Measurements from ENCODE around the gene RALA. TPM values are rescaled to one million over a fixed set of nuclear protein-coding genes. Genes with fewer than 3 reads are reported as not detected.
"Not testable (repeated sequence)": the region's sequence is repeated elsewhere in the genome, so short reads cannot be mapped to it uniquely, and the experiment has no call there.

The RALA gene
- total and polyA plus RNA-seq, 5 donors from 2014 or later: 22.4 to 71.2 (median 57.1) TPM

GRCh38 chr7:39664585-39664984 is 41.2 kb downstream of the RALA start:
- Histone ChIP-seq H3K36me3 (ENCODE audit: control insufficient read depth, insufficient read depth, low read length) (no peaks in the 10 kb centered on the region), H3K27ac (ENCODE audit: insufficient read depth, low read length, poor library complexity, severe bottlenecking) (no peak overlapping the region), H3K27me3 (ENCODE audit: control insufficient read depth, insufficient read depth, low read length) (no peaks in the 10 kb centered on the region), H3K9me3 (ENCODE audit: control insufficient read depth in 2 of 2, low read length in 2 of 2) (no peaks in the 10 kb centered on the region), H3K4me3 (ENCODE audit: low read depth, low read length) (no peak overlapping the region), H3K4me1 (ENCODE audit: control insufficient read depth, insufficient read depth, low read length, poor library complexity, severe bottlenecking) (no peaks in the 10 kb centered on the region)
- Mint-ChIP-seq H3K27me3 (no peaks in the 10 kb centered on the region), H3K4me1 (peaks cover 23 to 58% (median 48%) of the 10 kb centered on the region in 4 donors), H3K9me3 (peaks cover 0 to 7% (median 0%) of the 10 kb centered on the region in 7 donors), H3K4me3 (no peak overlapping the region), H3K36me3 (peaks cover 42% of the 10 kb centered on the region), H3K27ac (peak overlapping the region in 2 of 3 donors; percentile 21 to 86)
- ATAC-seq (ENCODE audit: low read depth in 2 of 2) (no peak), DNase-seq (no peak)

DNA sequence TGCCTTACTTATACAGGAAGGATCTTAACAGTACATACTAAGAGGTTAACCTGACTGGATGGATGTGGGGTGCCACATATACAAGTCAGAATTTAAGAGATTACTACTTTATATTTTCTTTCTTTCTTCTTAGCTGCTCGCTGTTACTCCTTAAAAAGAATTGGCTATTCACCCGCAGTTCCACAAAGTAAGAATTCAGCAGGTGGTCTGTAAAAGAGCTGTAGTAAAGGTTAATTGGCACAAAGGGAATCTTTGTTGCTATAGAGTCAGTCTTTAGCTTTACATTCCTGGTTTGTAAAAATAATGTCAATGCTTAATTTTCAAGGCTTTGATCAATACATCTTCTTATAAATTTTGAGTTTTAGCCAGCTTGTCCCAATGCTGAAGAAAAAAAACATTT is 43.2 kb downstream of the RALA start:
- DNase-seq (no peak), ATAC-seq (ENCODE audit: low read depth in 2 of 2) (no peak)
- H3K4me1 Mint-ChIP-seq: peaks cover 32 to 66% (median 55%) of the 10 kb centered on the region in 4 donors
- Histone ChIP-seq H3K27ac (ENCODE audit: insufficient read depth, low read length, poor library complexity, severe bottlenecking) (no peak overlapping the region), H3K4me3 (ENCODE audit: low read depth, low read length) (no peak overlapping the region), H3K9me3 (ENCODE audit: control insufficient read depth in 2 of 2, low read length in 2 of 2) (no peaks in the 10 kb centered on the region), H3K4me1 (ENCODE audit: control insufficient read depth, insufficient read depth, low read length, poor library complexity, severe bottlenecking) (no peaks in the 10 kb centered on the region), H3K36me3 (ENCODE audit: control insufficient read depth, insufficient read depth, low read length) (no peaks in the 10 kb centered on the region), H3K27me3 (ENCODE audit: control insufficient read depth, insufficient read depth, low read length) (no peaks in the 10 kb centered on the region)
- peaks cover 0 to 4% (median 0%) of the 10 kb centered on the region in 7 donors for H3K9me3 Mint-ChIP-seq
- H3K4me3 Mint-ChIP-seq: no peak overlapping the region
- H3K36me3 Mint-ChIP-seq: peaks cover 28% of the 10 kb centered on the region
- H3K27me3 Mint-ChIP-seq: no peaks in the 10 kb centered on the region
- peak overlapping the region in 1 of 3 donors; percentile 47 for H3K27ac Mint-ChIP-seq

GRCh38 chr7:39667341-39667923 is 44.1 kb downstream of the RALA start:
- DNase-seq (no peak), ATAC-seq (ENCODE audit: low read depth in 2 of 2) (no peak)
- Histone ChIP-seq H3K4me3 (ENCODE audit: low read depth, low read length) (no peak overlapping the region), H3K27ac (ENCODE audit: insufficient read depth, low read length, poor library complexity, severe bottlenecking) (no peak overlapping the region), H3K27me3 (ENCODE audit: control insufficient read depth, insufficient read depth, low read length) (no peaks in the 10 kb centered on the region), H3K9me3 (ENCODE audit: control insufficient read depth in 2 of 2, low read length in 2 of 2) (no peaks in the 10 kb centered on the region), H3K36me3 (ENCODE audit: control insufficient read depth, insufficient read depth, low read length) (no peaks in the 10 kb centered on the region), H3K4me1 (ENCODE audit: control insufficient read depth, insufficient read depth, low read length, poor library complexity, severe bottlenecking) (no peaks in the 10 kb centered on the region)
- no peak overlapping the region for H3K4me3 Mint-ChIP-seq
- peaks cover 23% of the 10 kb centered on the region for H3K36me3 Mint-ChIP-seq
- peak overlapping the region in 1 of 3 donors; percentile 47 for H3K27ac Mint-ChIP-seq
- peaks cover 0 to under 1% (median 0%) of the 10 kb centered on the region in 7 donors for H3K9me3 Mint-ChIP-seq
- no peaks in the 10 kb centered on the region for H3K27me3 Mint-ChIP-seq
- peaks cover 33 to 67% (median 53%) of the 10 kb centered on the region in 4 donors for H3K4me1 Mint-ChIP-seq

DNA sequence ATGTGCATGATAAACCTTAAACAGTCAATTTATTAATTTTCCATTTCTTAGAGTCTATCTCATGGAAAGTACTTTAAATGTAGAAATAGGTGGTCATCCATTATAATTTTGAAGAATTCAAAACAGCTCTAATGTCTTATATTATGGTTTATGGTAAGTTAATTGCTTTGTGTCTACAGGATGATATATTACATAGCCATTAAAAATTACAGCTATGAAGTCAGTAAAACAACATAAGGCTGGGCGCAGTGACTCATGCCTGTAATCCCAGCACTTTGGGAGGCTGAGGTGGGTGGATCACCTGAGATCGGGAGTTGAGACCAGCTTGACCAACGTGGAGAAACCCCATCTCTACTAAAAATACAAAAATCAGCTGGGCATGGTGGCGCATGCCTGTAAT is 44.9 kb downstream of the RALA start:
- DNase-seq; H3K4me3 ChIP-seq (ENCODE audit: low read depth, low read length); ATAC-seq (ENCODE audit: low read depth in 2 of 2); H3K9me3 ChIP-seq (ENCODE audit: control insufficient read depth in 2 of 2, low read length in 2 of 2); H3K36me3 ChIP-seq (ENCODE audit: control insufficient read depth, insufficient read depth, low read length); H3K27me3 ChIP-seq (ENCODE audit: control insufficient read depth, insufficient read depth, low read length); H3K27me3 Mint-ChIP-seq; H3K9me3 Mint-ChIP-seq; H3K4me1 ChIP-seq (ENCODE audit: control insufficient read depth, insufficient read depth, low read length, poor library complexity, severe bottlenecking); H3K4me3 Mint-ChIP-seq; H3K27ac Mint-ChIP-seq; H3K27ac ChIP-seq (ENCODE audit: insufficient read depth, low read length, poor library complexity, severe bottlenecking): not testable (repeated sequence)
- Mint-ChIP-seq H3K36me3 (peaks cover 19% of the 10 kb centered on the region), H3K4me1 (peaks cover 33 to 66% (median 54%) of the 10 kb centered on the region in 4 donors)

DNA sequence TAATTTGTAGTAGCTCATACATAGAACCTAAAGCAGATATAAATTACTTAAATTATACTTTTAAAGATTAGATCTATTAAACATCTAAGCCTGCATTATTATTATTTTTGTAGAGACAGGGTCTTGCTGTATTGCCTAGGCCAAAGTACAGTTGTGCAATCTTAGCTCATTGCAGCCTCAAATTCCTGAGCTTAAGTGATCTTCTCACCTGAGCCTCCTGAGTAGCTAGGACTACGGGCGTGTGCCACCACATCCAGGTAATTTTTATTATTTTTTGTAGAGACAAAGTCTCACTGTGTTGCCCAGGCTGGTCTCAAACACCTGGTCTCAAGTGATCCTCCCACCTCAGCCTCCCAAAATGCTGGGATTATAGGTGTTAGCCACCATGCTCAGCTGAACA is 46.7 kb downstream of the RALA start:
- H3K9me3 ChIP-seq (ENCODE audit: control insufficient read depth in 2 of 2, low read length in 2 of 2): no peaks in the 10 kb centered on the region
- no peak overlapping the region for H3K27ac ChIP-seq (ENCODE audit: insufficient read depth, low read length, poor library complexity, severe bottlenecking)
- no peaks in the 10 kb centered on the region for H3K27me3 ChIP-seq (ENCODE audit: control insufficient read depth, insufficient read depth, low read length)
- ATAC-seq (ENCODE audit: low read depth in 2 of 2) (no peak), DNase-seq (no peak)
- Mint-ChIP-seq H3K36me3 (peaks cover 9% of the 10 kb centered on the region), H3K27ac (peak overlapping the region in 2 of 3 donors; percentile 16 to 53), H3K4me1 (peaks cover 26 to 53% (median 47%) of the 10 kb centered on the region in 4 donors), H3K9me3 (no peaks in the 10 kb centered on the region), H3K4me3 (no peak overlapping the region), H3K27me3 (no peaks in the 10 kb centered on the region)
- no peaks in the 10 kb centered on the region for H3K36me3 ChIP-seq (ENCODE audit: control insufficient read depth, insufficient read depth, low read length)
- H3K4me3 ChIP-seq (ENCODE audit: low read depth, low read length): no peak overlapping the region
- H3K4me1 ChIP-seq (ENCODE audit: control insufficient read depth, insufficient read depth, low read length, poor library complexity, severe bottlenecking): no peaks in the 10 kb centered on the region

GRCh38 chr7:39670934-39671333 is 47.6 kb downstream of the RALA start:
- Histone ChIP-seq H3K27me3 (ENCODE audit: control insufficient read depth, insufficient read depth, low read length) (no peaks in the 10 kb centered on the region), H3K4me1 (ENCODE audit: control insufficient read depth, insufficient read depth, low read length, poor library complexity, severe bottlenecking) (no peaks in the 10 kb centered on the region), H3K4me3 (ENCODE audit: low read depth, low read length) (no peak overlapping the region), H3K36me3 (ENCODE audit: control insufficient read depth, insufficient read depth, low read length) (no peaks in the 10 kb centered on the region), H3K27ac (ENCODE audit: insufficient read depth, low read length, poor library complexity, severe bottlenecking) (no peak overlapping the region), H3K9me3 (ENCODE audit: control insufficient read depth in 2 of 2, low read length in 2 of 2) (no peaks in the 10 kb centered on the region)
- no peak for ATAC-seq (ENCODE audit: low read depth in 2 of 2)
- no peak for DNase-seq
- Mint-ChIP-seq H3K9me3 (peaks cover 0 to 3% (median 0%) of the 10 kb centered on the region in 7 donors), H3K27ac (peak overlapping the region in 2 of 3 donors; percentile 10 to 26), H3K4me1 (peaks cover 24 to 52% (median 45%) of the 10 kb centered on the region in 4 donors), H3K36me3 (peaks cover 16% of the 10 kb centered on the region), H3K27me3 (no peaks in the 10 kb centered on the region), H3K4me3 (no peak overlapping the region)

GRCh38 chr7:39672176-39672575 is 48.8 kb downstream of the RALA start:
- Mint-ChIP-seq H3K4me3 (no peak overlapping the region), H3K27ac (peak overlapping the region in 1 of 3 donors; percentile 62), H3K27me3 (no peaks in the 10 kb centered on the region), H3K36me3 (peaks cover 22% of the 10 kb centered on the region), H3K9me3 (peaks cover 0 to 10% (median 0%) of the 10 kb centered on the region in 7 donors), H3K4me1 (peaks cover 20 to 47% (median 36%) of the 10 kb centered on the region in 4 donors)
- H3K4me1 ChIP-seq (ENCODE audit: control insufficient read depth, insufficient read depth, low read length, poor library complexity, severe bottlenecking): no peaks in the 10 kb centered on the region
- H3K4me3 ChIP-seq (ENCODE audit: low read depth, low read length): no peak overlapping the region
- no peaks in the 10 kb centered on the region for H3K27me3 ChIP-seq (ENCODE audit: control insufficient read depth, insufficient read depth, low read length)
- no peak overlapping the region for H3K27ac ChIP-seq (ENCODE audit: insufficient read depth, low read length, poor library complexity, severe bottlenecking)
- no peak for DNase-seq
- ATAC-seq (ENCODE audit: low read depth in 2 of 2): no peak
- H3K36me3 ChIP-seq (ENCODE audit: control insufficient read depth, insufficient read depth, low read length): no peaks in the 10 kb centered on the region
- no peaks in the 10 kb centered on the region for H3K9me3 ChIP-seq (ENCODE audit: control insufficient read depth in 2 of 2, low read length in 2 of 2)

- no peaks in the 10 kb centered on the region for H3K4me1 ChIP-seq (ENCODE audit: control insufficient read depth, insufficient read depth, low read length, poor library complexity, severe bottlenecking)
- peaks cover 14 to 40% (median 31%) of the 10 kb centered on the region in 4 donors for H3K4me1 Mint-ChIP-seq
- DNase-seq (no peak), ATAC-seq (ENCODE audit: low read depth in 2 of 2) (no peak)
- no peak overlapping the region for H3K27ac ChIP-seq (ENCODE audit: insufficient read depth, low read length, poor library complexity, severe bottlenecking)
- peaks cover 22% of the 10 kb centered on the region for H3K36me3 Mint-ChIP-seq
- no peak overlapping the region for H3K27ac Mint-ChIP-seq
- H3K27me3 Mint-ChIP-seq: no peaks in the 10 kb centered on the region
- H3K9me3 ChIP-seq (ENCODE audit: control insufficient read depth in 2 of 2, low read length in 2 of 2): no peaks in the 10 kb centered on the region
- peaks cover 0 to 10% (median 0%) of the 10 kb centered on the region in 7 donors for H3K9me3 Mint-ChIP-seq
- H3K36me3 ChIP-seq (ENCODE audit: control insufficient read depth, insufficient read depth, low read length): no peaks in the 10 kb centered on the region
- H3K4me3 Mint-ChIP-seq: no peak overlapping the region
- H3K4me3 ChIP-seq (ENCODE audit: low read depth, low read length): no peak overlapping the region
- no peaks in the 10 kb centered on the region for H3K27me3 ChIP-seq (ENCODE audit: control insufficient read depth, insufficient read depth, low read length)
Measured at GRCh38 chr7:39673868-39674267, 50.5 kb downstream of the RALA start.
